EH (cell line): ENCODE data around the gene DDAH1.

Experiments used
- DNase-seq: peaks from one replicate; pipeline ENCODE4 v3.0.0-alpha.2; 2015; ENCODE audit warnings: low read depth

The DDAH1 gene

DNA sequence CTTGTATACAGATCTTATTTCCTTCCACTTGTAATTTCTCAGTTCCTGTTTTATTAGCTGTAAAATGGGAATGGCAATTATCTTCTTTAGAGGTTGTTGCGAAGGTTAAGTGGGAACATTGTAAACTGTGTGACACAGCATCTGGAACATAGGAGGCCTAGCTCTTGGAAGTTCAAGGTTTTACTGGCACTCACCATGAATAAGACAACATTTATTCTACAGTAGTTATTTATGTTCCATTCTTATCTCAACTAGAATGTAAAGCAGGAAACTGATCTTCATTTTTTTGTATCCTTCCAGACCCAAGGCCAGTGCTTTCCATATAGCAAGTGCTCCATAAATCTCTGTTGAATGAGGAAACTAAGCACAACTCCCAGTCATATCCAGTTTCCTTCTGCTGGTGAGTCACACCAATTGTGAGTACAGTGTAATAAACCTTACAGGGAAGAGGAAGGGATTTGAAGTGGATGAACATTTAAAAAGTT lies 189.9 kb downstream of the DDAH1 start:
- peak; percentile 83 for DNase-seq

DNA sequence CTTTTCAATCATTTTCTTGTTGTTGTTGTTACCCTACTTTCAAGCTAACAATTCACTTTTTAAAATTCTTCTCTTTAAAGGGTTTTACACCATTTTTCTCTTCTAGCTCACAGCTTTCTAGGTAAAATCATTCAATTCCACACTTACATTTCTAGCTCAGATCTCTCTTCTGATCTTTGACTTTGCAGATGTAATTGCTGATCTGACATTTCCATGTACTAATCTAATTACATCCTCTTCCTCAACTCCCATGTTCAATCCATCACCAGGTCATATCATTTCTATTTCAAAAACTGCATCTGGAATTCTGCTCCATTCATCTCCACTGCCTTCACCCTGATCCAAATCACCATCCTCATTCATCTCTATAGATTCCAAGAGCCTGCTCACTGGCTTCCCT lies 191.6 kb downstream of the DDAH1 start:
- no peak for DNase-seq

DNA sequence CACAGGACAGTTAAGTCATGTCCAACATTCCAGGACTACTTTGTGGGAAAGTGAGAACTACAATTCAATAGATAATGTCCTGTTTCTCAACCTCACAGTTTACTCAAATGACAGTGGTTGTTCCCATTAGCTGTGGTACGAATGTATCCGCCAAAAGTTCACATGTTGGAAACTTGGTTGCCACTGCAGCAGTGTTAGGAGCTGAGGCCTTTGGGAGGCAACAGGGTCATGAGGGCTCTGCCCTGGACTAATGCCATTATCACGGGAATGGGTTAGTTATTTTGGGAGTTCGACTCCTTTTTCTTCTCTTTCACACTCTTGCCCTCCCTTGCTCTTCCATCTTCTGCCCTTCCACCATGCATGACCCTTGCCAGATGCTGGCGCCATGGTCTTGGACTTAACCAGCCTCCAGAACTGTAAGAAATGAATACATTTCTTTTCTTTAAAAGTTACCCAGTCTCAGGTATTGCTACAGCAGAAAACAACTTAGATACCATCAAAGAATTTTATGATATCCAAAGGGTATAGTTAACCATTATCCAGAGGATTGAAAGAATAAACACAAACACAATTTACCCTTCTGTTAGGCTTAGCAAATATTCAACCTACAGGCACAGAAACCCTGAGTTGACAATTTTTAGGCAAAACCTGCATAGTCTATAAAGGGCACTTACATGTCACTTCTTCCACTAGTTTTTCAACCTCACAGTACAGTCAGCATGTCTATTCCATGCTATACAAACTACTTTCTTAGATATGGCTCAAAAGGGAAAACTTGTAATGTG lies 196.0 kb downstream of the DDAH1 start:
- no peak for DNase-seq
